ENCODE measurements around the gene SALL4.
"Not testable (repeated sequence)": the region's sequence is repeated elsewhere in the genome, so short reads cannot be mapped to it uniquely, and the experiment has no call there.

Gene SALL4

DNA sequence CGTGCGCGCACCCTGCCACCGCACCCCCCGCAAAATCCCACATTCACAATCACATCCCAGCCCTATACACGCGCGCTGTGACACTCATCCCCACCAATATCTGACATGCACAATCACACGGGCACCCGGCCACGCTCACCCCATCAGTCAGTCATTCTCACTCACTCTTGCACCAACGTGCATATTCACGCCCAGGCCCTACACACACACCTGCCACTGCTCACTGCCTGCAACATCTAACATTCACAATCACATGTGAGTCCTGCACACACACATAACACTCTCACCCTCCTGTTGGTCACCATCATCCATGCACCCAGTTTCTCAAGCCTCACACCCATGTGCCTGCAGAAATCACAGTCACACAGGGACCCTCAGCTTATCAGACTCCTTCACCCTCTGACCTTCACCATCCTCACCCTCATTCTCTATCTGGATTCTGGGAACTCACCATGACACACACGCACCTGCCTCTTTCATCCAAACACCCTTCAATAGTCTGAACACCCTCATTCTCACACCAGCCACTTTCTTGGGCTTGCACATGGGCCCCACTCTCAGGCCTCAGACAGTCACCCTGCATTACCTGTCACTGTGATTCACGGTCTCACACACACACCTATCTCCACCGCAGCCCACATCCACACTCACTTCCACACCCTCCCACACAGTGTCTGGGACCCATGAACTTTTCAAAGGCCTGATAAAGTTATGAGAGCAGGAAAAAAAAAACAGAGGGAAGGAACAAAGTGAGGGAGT is 33.4 kb downstream of the SALL4 start:
- no peak overlapping the region for H3K23ac ChIP-seq (ENCODE audit: low read length)
- no peak overlapping the region for H2BK15ac ChIP-seq (replicated peaks; ENCODE audit: low read depth)
- H3K79me2 ChIP-seq (ENCODE audit: control insufficient read depth, insufficient read depth, low read length), result no peaks in the 10 kb centered on the region
- no peak overlapping the region for H3K27ac ChIP-seq (ENCODE audit: low read depth, low read length)
- WGBS (ENCODE audit: extremely low coverage, insufficient coverage, low lambda C conversion rate), result no CpG with 5 or more reads among the region's 16 CpGs
- H3K9ac ChIP-seq (ENCODE audit: low read length), result no peak overlapping the region
- no peak overlapping the region for H4K5ac ChIP-seq (ENCODE audit: low read length)
- no peaks in the 10 kb centered on the region for H3K79me1 ChIP-seq (ENCODE audit: low read length)
- H3K4me3 ChIP-seq (ENCODE audit: low read length), result no peak overlapping the region
- no peak overlapping the region for H4K8ac ChIP-seq (ENCODE audit: low read depth, low read length)
- no peak overlapping the region for H3K4me2 ChIP-seq (ENCODE audit: low read length)
- no peak overlapping the region for H3K4ac ChIP-seq (ENCODE audit: low read depth, low read length)
- no peak overlapping the region for H2BK5ac ChIP-seq (ENCODE audit: low read length)
- no peaks in the 10 kb centered on the region for H3K36me3 ChIP-seq (ENCODE audit: control insufficient read depth, insufficient read depth, low read length)
- H2BK120ac ChIP-seq (ENCODE audit: low read depth, low read length), result no peak overlapping the region
- no peaks in the 10 kb centered on the region for H3K4me1 ChIP-seq (ENCODE audit: control insufficient read depth, low read depth, low read length)
- DNase-seq, result no peak
- no peak overlapping the region for H3K56ac ChIP-seq (ENCODE audit: low read length)
- H3K27me3 ChIP-seq (ENCODE audit: insufficient read depth, low read length, poor library complexity), result no peaks in the 10 kb centered on the region
- H2AK5ac ChIP-seq (ENCODE audit: low read length), result no peak overlapping the region
- peak overlapping the region; percentile 89 for H3K18ac ChIP-seq (ENCODE audit: low read length)

DNA sequence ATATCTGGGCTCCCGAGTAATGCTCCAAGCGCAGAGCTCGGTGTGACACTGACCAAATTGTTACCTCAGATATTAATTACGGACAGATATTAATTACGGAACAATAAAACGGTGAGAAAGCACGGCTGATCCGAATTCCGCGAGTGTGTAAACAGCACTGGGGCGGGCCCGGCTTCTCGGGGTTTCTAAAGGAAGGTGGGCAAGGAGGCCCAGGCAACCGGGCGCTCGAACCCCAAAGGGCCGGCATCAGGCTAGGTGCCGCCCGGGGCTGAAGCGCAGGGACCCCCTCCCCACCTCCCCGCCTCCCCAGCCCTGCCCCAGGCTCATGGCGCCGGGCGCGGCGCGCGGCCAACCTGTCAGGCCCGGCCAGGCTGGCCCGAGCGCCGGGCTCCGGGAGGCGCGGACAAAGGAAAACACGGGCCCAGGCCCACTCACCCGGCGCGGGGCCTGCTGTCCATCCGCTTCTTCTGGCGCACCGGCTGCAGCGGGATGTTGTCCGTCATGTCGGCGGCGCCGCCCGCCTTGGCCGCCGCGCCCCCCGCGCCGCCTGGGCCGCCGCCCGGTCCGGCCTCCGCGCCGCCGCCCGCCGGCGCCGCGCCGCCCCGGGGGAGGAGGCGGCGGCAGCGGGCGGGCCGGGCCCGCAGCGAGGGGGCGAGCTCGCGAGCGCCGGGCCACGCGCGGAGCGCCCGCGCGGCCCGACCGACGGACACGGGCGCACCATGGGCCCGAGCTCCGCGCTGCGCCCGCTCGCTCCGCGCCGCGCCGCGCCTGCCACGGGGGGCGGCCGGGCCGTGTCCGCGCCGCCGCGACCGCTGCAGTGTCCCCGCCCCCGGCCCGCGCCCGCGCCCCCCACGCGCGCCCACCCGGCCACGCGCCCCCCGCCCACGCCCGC is 34.2 kb downstream of the SALL4 start, which contains the start of gene ATP9A:
TSS of gene ATP9A (minus strand) at position 524 of the 892 bp plus-strand sequence. CDS start at position 503, 21 bp downstream.
- Histone ChIP-seq H3K36me3 (ENCODE audit: control insufficient read depth, insufficient read depth, low read length) (no peaks in the 10 kb centered on the region), H3K27me3 (ENCODE audit: insufficient read depth, low read length, poor library complexity) (no peaks in the 10 kb centered on the region), H2BK120ac (ENCODE audit: low read depth, low read length) (peak within 1 kb of the TSS; percentile 47), H3K79me1 (ENCODE audit: low read length) (no peaks in the 10 kb centered on the region), H2BK5ac (ENCODE audit: low read length) (no peak within 1 kb of the TSS), H3K4me3 (ENCODE audit: low read length) (peak within 1 kb of the TSS; percentile 37), H3K27ac (ENCODE audit: low read depth, low read length) (no peak within 1 kb of the TSS), H3K9ac (ENCODE audit: low read length) (peak within 1 kb of the TSS; percentile 64), H2BK15ac (replicated peaks; ENCODE audit: low read depth) (no peak within 1 kb of the TSS), H3K4ac (ENCODE audit: low read depth, low read length) (peak within 1 kb of the TSS; percentile 97), H3K4me1 (ENCODE audit: control insufficient read depth, low read depth, low read length) (no peaks in the 10 kb centered on the region), H3K56ac (ENCODE audit: low read length) (peak within 1 kb of the TSS; percentile 79), H4K8ac (ENCODE audit: low read depth, low read length) (peak within 1 kb of the TSS; percentile 98), H4K5ac (ENCODE audit: low read length) (no peak within 1 kb of the TSS), H3K18ac (ENCODE audit: low read length) (peak within 1 kb of the TSS; percentile 89), H3K79me2 (ENCODE audit: control insufficient read depth, insufficient read depth, low read length) (no peaks in the 10 kb centered on the region), H2AK5ac (ENCODE audit: low read length) (no peak within 1 kb of the TSS), H3K4me2 (ENCODE audit: low read length) (peak within 1 kb of the TSS; percentile 38), H3K23ac (ENCODE audit: low read length) (no peak within 1 kb of the TSS)
- peak; percentile 30 for DNase-seq
- no CpG with 5 or more reads among the region's 131 CpGs for WGBS (ENCODE audit: extremely low coverage, insufficient coverage, low lambda C conversion rate)

DNA sequence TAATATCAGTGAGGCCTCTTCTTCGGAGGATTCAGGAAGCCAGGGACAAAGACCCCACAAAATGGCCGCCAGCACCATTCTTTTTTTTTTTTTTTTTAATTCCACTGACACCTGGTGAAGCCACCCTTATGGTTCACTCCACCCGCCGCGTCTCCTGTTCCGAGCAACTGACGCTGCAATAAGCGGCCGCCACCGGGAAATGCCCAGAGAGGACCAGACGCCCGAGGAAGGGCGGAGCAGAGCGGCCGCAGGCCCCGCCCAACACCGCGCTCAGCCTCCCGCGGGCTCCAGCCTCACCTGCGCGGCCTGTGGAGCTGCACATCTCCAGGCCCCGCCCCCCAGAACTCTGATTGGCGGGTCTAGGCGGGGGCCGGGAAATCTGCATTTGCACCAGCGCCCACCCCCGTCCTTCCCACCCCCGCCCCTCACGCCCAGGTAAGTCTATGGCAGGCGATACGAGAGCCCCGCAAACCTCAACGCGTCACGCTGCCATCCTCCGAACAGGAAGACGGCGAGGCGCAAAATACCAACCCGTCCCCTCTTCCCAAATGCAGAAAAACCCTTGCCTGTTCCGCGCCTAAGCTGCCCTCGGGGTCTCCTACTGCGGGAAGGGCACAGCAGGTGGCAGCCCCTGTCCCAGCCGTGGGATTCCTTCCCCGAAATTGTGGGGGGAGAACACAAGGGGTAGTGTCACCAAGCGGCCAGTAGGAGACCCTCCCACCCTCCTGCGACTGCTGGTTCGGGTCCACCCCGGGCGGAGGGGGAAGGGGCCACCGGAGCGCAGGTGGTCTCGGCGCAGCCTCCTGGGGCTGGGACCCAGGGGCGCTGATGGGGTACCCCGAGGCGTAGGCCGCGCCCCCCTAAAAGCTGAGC is 35.1 kb downstream of the SALL4 start:
- no CpG with 5 or more reads among the region's 61 CpGs for WGBS (ENCODE audit: extremely low coverage, insufficient coverage, low lambda C conversion rate)
- Histone ChIP-seq H4K8ac (ENCODE audit: low read depth, low read length) (no peak overlapping the region), H4K5ac (ENCODE audit: low read length) (no peak overlapping the region), H3K27ac (ENCODE audit: low read depth, low read length) (no peak overlapping the region), H3K4ac (ENCODE audit: low read depth, low read length) (peak overlapping the region; percentile 97), H3K4me3 (ENCODE audit: low read length) (peak overlapping the region; percentile 37), H3K23ac (ENCODE audit: low read length) (no peak overlapping the region), H3K9ac (ENCODE audit: low read length) (peak overlapping the region; percentile 64), H3K79me1 (ENCODE audit: low read length) (no peaks in the 10 kb centered on the region), H3K36me3 (ENCODE audit: control insufficient read depth, insufficient read depth, low read length) (no peaks in the 10 kb centered on the region), H2BK120ac (ENCODE audit: low read depth, low read length) (peak overlapping the region; percentile 47), H3K79me2 (ENCODE audit: control insufficient read depth, insufficient read depth, low read length) (no peaks in the 10 kb centered on the region), H2AK5ac (ENCODE audit: low read length) (no peak overlapping the region), H2BK5ac (ENCODE audit: low read length) (no peak overlapping the region), H3K27me3 (ENCODE audit: insufficient read depth, low read length, poor library complexity) (no peaks in the 10 kb centered on the region), H3K56ac (ENCODE audit: low read length) (peak overlapping the region; percentile 79), H3K18ac (ENCODE audit: low read length) (peak overlapping the region; percentile 89), H3K4me1 (ENCODE audit: control insufficient read depth, low read depth, low read length) (no peaks in the 10 kb centered on the region), H3K4me2 (ENCODE audit: low read length) (peak overlapping the region; percentile 38), H2BK15ac (replicated peaks; ENCODE audit: low read depth) (no peak overlapping the region)
- DNase-seq, result peak; percentile 86

DNA sequence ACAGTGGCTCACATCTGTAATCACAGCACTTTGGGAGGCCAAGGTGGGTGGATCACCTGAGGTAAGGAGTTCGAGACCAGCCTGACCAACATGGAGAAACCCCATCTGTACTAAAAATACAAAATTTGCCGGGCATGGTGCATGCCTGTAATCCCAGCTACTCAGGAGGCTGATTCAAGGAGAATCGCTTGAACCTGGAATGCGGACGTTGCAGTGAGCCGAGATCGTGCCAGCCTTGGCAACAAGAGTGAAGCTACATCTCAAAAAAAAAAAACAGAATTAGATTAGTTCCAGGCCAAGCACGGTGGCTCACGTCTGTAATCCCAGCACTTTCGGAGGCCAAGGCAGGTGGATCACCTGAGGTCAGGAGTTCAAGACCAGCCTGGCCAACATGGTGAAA is 36.9 kb downstream of the SALL4 start:
- not testable (repeated sequence) for H3K18ac ChIP-seq (ENCODE audit: low read length); H3K4me2 ChIP-seq (ENCODE audit: low read length); H3K36me3 ChIP-seq (ENCODE audit: control insufficient read depth, insufficient read depth, low read length); H3K79me1 ChIP-seq (ENCODE audit: low read length); H4K5ac ChIP-seq (ENCODE audit: low read length); H4K8ac ChIP-seq (ENCODE audit: low read depth, low read length); H3K79me2 ChIP-seq (ENCODE audit: control insufficient read depth, insufficient read depth, low read length); H3K23ac ChIP-seq (ENCODE audit: low read length); H3K4me1 ChIP-seq (ENCODE audit: control insufficient read depth, low read depth, low read length); H3K4ac ChIP-seq (ENCODE audit: low read depth, low read length); H2BK15ac ChIP-seq (replicated peaks; ENCODE audit: low read depth); H2BK5ac ChIP-seq (ENCODE audit: low read length); DNase-seq; H3K27ac ChIP-seq (ENCODE audit: low read depth, low read length); H3K4me3 ChIP-seq (ENCODE audit: low read length); H3K27me3 ChIP-seq (ENCODE audit: insufficient read depth, low read length, poor library complexity); H2BK120ac ChIP-seq (ENCODE audit: low read depth, low read length); H3K56ac ChIP-seq (ENCODE audit: low read length); H2AK5ac ChIP-seq (ENCODE audit: low read length); H3K9ac ChIP-seq (ENCODE audit: low read length)
- WGBS (ENCODE audit: extremely low coverage, insufficient coverage, low lambda C conversion rate), result no CpG with 5 or more reads among the region's 10 CpGs

DNA sequence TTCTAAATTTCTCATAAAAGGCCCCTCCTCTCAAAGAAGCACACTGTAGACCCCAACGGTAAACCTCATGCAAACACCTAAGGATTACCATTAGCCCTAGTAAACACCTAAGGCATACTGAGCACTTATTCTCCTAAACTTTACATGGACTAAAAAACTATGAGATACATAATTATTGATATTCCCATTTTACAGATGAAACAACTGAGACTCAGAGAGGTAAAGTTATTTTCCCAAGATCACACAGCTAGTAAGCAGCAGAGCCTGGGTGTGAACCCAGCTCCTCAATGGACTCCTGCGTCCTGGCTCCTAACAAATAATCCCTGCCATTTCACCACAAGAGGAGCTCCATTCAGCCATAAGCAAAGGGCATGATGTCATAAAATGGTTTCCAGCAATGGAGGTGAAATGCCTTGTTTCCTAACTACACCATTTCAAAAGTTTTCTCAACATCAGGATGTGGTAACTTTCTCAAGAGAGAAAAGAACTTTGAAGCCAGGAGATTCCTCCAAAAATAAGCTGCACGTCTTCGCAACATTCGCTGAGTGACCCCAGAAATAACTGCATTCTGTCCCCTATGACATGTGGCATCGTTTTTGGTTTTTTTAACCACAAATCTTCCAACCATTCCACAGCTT is 38.2 kb downstream of the SALL4 start:
- no peak overlapping the region for H3K23ac ChIP-seq (ENCODE audit: low read length)
- H3K4me1 ChIP-seq (ENCODE audit: control insufficient read depth, low read depth, low read length), result no peaks in the 10 kb centered on the region
- no peak overlapping the region for H2BK15ac ChIP-seq (replicated peaks; ENCODE audit: low read depth)
- no peak overlapping the region for H2BK5ac ChIP-seq (ENCODE audit: low read length)
- DNase-seq, result peak; percentile 19
- H3K27me3 ChIP-seq (ENCODE audit: insufficient read depth, low read length, poor library complexity), result no peaks in the 10 kb centered on the region
- no peak overlapping the region for H3K4me2 ChIP-seq (ENCODE audit: low read length)
- no peaks in the 10 kb centered on the region for H3K79me1 ChIP-seq (ENCODE audit: low read length)
- no peak overlapping the region for H3K9ac ChIP-seq (ENCODE audit: low read length)
- no CpG with 5 or more reads among the region's 6 CpGs for WGBS (ENCODE audit: extremely low coverage, insufficient coverage, low lambda C conversion rate)
- H3K4ac ChIP-seq (ENCODE audit: low read depth, low read length), result no peak overlapping the region
- no peak overlapping the region for H3K18ac ChIP-seq (ENCODE audit: low read length)
- H3K56ac ChIP-seq (ENCODE audit: low read length), result no peak overlapping the region
- H2AK5ac ChIP-seq (ENCODE audit: low read length), result no peak overlapping the region
- H3K27ac ChIP-seq (ENCODE audit: low read depth, low read length), result no peak overlapping the region
- H3K36me3 ChIP-seq (ENCODE audit: control insufficient read depth, insufficient read depth, low read length), result no peaks in the 10 kb centered on the region
- H3K4me3 ChIP-seq (ENCODE audit: low read length), result no peak overlapping the region
- H4K5ac ChIP-seq (ENCODE audit: low read length), result no peak overlapping the region
- H3K79me2 ChIP-seq (ENCODE audit: control insufficient read depth, insufficient read depth, low read length), result no peaks in the 10 kb centered on the region
- no peak overlapping the region for H2BK120ac ChIP-seq (ENCODE audit: low read depth, low read length)
- no peak overlapping the region for H4K8ac ChIP-seq (ENCODE audit: low read depth, low read length)
